PFSK-1 (cell line): ENCODE data around the gene ZFPM1.

Source experiments
- FOXP2 ChIP-seq: optimal IDR thresholded peaks from 2 replicates; pipeline ENCODE3; 2011; ENCODE audit warnings: borderline replicate concordance, control low read depth, inconsistent platforms; ENCODE audit not compliant: insufficient read depth; ENCODE audit errors: extremely low read length, extremely low read depth
- POLR2AphosphoS5 ChIP-seq: IDR thresholded peaks from 2 replicates; pipeline ENCODE4 v1.6.1; 2012; ENCODE audit warnings: low read depth, mild to moderate bottlenecking, control low read depth, low read length, moderate library complexity
- REST ChIP-seq, 2 experiments: IDR thresholded peaks; 2 replicates each; pipeline versions ENCODE4 v1.6.1 to v1.8.0; 2011 to 2012; ENCODE audit warnings: low read depth in 2 of 2, low read length in 2 of 2, control low read depth in 1 of 2, inconsistent platforms in 1 of 2, mild to moderate bottlenecking in 1 of 2, moderate library complexity in 1 of 2; ENCODE audit not compliant: insufficient read depth in 1 of 2
- SIN3A ChIP-seq: IDR thresholded peaks from 2 replicates; pipeline ENCODE4 v1.6.1; 2012; ENCODE audit warnings: mild to moderate bottlenecking, low read length, moderate library complexity, borderline replicate concordance; ENCODE audit not compliant: insufficient read depth
- TAF1 ChIP-seq: IDR thresholded peaks from 2 replicates; pipeline ENCODE4 v1.6.1; 2012; ENCODE audit warnings: low read length, control low read depth, borderline replicate concordance; ENCODE audit not compliant: insufficient read depth

DNA sequence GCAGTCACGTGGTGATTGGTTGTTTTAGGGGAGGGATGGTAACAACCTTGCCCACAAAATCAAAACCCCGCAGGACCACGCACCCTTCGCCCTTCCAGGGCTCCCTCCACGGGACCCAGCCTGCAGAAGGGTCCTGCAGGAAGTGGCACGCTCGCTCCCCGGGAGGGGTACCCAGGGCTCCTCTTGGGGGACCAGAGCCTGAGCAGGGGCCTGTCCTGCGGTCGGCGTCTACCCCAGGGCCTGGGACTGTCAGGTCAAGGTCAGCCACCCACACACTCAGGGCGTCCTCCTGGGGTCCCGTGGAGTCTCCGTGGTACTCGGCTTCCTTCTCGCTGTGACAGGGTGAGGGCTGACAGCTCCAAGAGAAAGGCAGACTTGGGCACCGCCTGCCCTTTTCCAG, 36.4 kb upstream of the ZFPM1 start:
- TF ChIP-seq REST (IDR thresholded peaks at IDR 0.05; ENCODE audit: insufficient read depth in 1 of 2, low read depth in 2 of 2, low read length in 2 of 2): no peak
- TF ChIP-seq TAF1: no peak
- TF ChIP-seq POLR2AphosphoS5: no peak
- no peak for TF ChIP-seq SIN3A
- no peak for TF ChIP-seq FOXP2
